Heart left ventricle (tissue), 16 donors: ENCODE results near the gene TMEM271. TPM values are rescaled to one million over a fixed set of nuclear protein-coding genes. Genes with fewer than 3 reads are reported as not detected.

ENCODE experiments used
- ATAC-seq, 4 donors: fragments of 200-7000 bp; cut with Tn5 transposase; one replicate each; pipeline ENCODE4 v1.9.1; 2020 to 2022; ENCODE audit warnings: moderate library complexity in 4 of 4, mild to moderate bottlenecking in 3 of 4, moderate number of reproducible peaks in 1 of 4
- DNase-seq, 5 donors: peaks; one replicate each; pipeline ENCODE4 v3.0.0-alpha.2; 2020
- H3K27ac ChIP-seq, 12 donors: fragments of 200-600 bp; sonication (generic) in 4 of 12; one replicate each; pipeline versions ENCODE4 v1.5.0 to v1.8.0; 2016 to 2022; ENCODE audit warnings: mild to moderate bottlenecking in 2 of 12
- H3K27me3 ChIP-seq, 9 donors: fragments of 200-600 bp; sonication (generic) in 2 of 9; one replicate each; pipeline versions ENCODE4 v1.5.1 to v1.8.0; 2016 to 2022; ENCODE audit warnings: mild to moderate bottlenecking in 3 of 9
- H3K36me3 ChIP-seq, 9 donors: fragments of 200-600 bp; sonication (generic) in 2 of 9; one replicate each; pipeline versions ENCODE4 v1.5.0 to v1.8.0; 2018 to 2022; ENCODE audit warnings: mild to moderate bottlenecking in 2 of 9
- H3K4me1 ChIP-seq, 12 donors: fragments of 200-600 bp; sonication (generic) in 4 of 12; one replicate each; pipeline versions ENCODE4 v1.5.0 to v1.8.0; 2016 to 2022; ENCODE audit warnings: mild to moderate bottlenecking in 3 of 12
- H3K4me3 ChIP-seq, 12 donors: fragments of 200-600 bp; sonication (generic) in 4 of 12; one replicate each; pipeline versions ENCODE4 v1.5.0 to v1.8.0; 2017 to 2022; ENCODE audit warnings: mild to moderate bottlenecking in 9 of 12, moderate library complexity in 4 of 12
- H3K9me3 ChIP-seq, 12 donors: fragments of 200-600 bp; sonication (generic) in 4 of 12; one replicate each; pipeline versions ENCODE4 v1.5.0 to v1.8.0; 2016 to 2022; ENCODE audit warnings: mild to moderate bottlenecking in 1 of 12
- CTCF ChIP-seq, 12 donors: fragments of 200-600 bp; sonication (generic) in 4 of 12; IDR thresholded peaks; one replicate each; pipeline versions ENCODE4 v1.5.0 to v1.8.0; 2018 to 2022; ENCODE audit warnings: antibody characterized with exemption in 12 of 12, mild to moderate bottlenecking in 5 of 12
- POLR2A ChIP-seq, 2 donors: fragments of 450-650 bp; IDR thresholded peaks; one replicate each; pipeline ENCODE4 v1.6.1; 2017; ENCODE audit warnings: antibody characterized with exemption in 2 of 2, mild to moderate bottlenecking in 2 of 2, moderate library complexity in 2 of 2
- WGBS, 4 donors: extraction: QIAGEN DNeasy Blood & Tissue Kit in 2 of 4; methylation state at CpG; one replicate each; pipeline versions ENCODE4 v1.1.5 to v1.1.7; 2013 to 2018; 5-methylcytosine and 5-hydroxymethylcytosine counted together
- intact Hi-C, 10 donors: fragments of 100-400 bp; cut with DNase I; formaldehyde crosslinking; loops; one replicate each; pipeline versions ENCODE4 v1.11.1 to v1.14.2; 2022
- polyA plus RNA-seq, 2 donors: library from polyadenylated mRNA; stranded (reverse); fragments of 200-250 nt; gene quantifications; one replicate each; pipeline ENCODE4 v1.2.3, GENCODE V29; 2013
- total RNA-seq, 9 donors: library from RNA; depleted of rRNA in 2 of 9; stranded (reverse); fragments of >200 nt in 2 of 9; fragmentation: NEBNext Ultra II Directional in 3 of 9; extraction: Animal tissue kit (Norgen Biotek cat#: 25700) in 3 of 9; gene quantifications; one replicate each; pipeline versions ENCODE4 v1.1.0 to v1.2.4, GENCODE V29; 2016 to 2023
- donor health status: ischemic (EF 13 %, LVEDD 7.1; RV severe dilation, severe dysfunction).
- donor health status: healthy with polysubstance abuse.
- donor health status: DM: no; HTN: yes; CAD: no.
- donor health status: DM: no; HTN: no; CAD: no.
- donor health status: ischemic (EF 25% LVEDD 6.9; RV normal size, moderate dysfunction).
- donor health status: ischemic (EF 25% LVEDD 5.7; RV mildly dilated, moderate dysfunction).
- donor health status: healthy.
- donor health status: DM: yes; HTN: yes; CAD: no.
- donor health status: ischemic (EF 35%, LVEDD 5.7; RV mildly dilated, moderate dysfunction).
- donor health status: nonischemic (EF 11% LVEDD 7.7; RV severe dilation, severe dysfunction).
- donor health status: DM: yes; HTN: yes; CAD: no.
- donor health status: PGD.
- donor health status: ischemic (EF 29% LVEDD 5.4; RV normal size, mild dysfunction).
- donor health status: nonischemic (EF 23%, LVEDD 6.1; RV moderate dilation, normal function).

TMEM271 gene
- total and polyA plus RNA-seq, 11 donors, result not detected

GRCh38 chr4:612052-612748 is 36.1 kb upstream of the TMEM271 start:
- no peak for DNase-seq
- intact Hi-C loops, result no loop called here
- Histone ChIP-seq H3K9me3 (peaks cover 0 to 4% (median 0%) of the 10 kb centered on the region in 12 donors), H3K36me3 (no peaks in the 10 kb centered on the region), H3K4me3 (no peak overlapping the region), H3K27me3 (peaks cover 0 to 37% (median 2%) of the 10 kb centered on the region in 9 donors), H3K4me1 (no peaks in the 10 kb centered on the region), H3K27ac (no peak overlapping the region)
- no peak for TF ChIP-seq POLR2A (IDR thresholded peaks at IDR 0.05)
- WGBS, 4 donors, result 77 to 88% (median 82%) methylated on average over 18 to 22 of the region's 22 CpGs
- no peak for ATAC-seq

GRCh38 chr4:610411-611261 is 34.5 kb upstream of the TMEM271 start:
- no peaks in the 10 kb centered on the region for H3K36me3 ChIP-seq
- H3K27me3 ChIP-seq, result peaks cover 0 to 46% (median 2%) of the 10 kb centered on the region in 9 donors
- ATAC-seq (no peak), DNase-seq (no peak)
- H3K9me3 ChIP-seq, result peaks cover 0 to 4% (median 0%) of the 10 kb centered on the region in 12 donors
- no peak overlapping the region for H3K27ac ChIP-seq
- H3K4me3 ChIP-seq, result no peak overlapping the region
- 54 to 63% (median 55%) methylated on average over 9 to 10 of the region's 10 CpGs for whole genome bisulfite sequencing, 4 donors
- TF ChIP-seq POLR2A (IDR thresholded peaks at IDR 0.05), result no peak
- TF ChIP-seq CTCF (IDR thresholded peaks at IDR 0.05), result no peak
- H3K4me1 ChIP-seq, result no peaks in the 10 kb centered on the region
- intact Hi-C loops, result no loop called here

GRCh38 chr4:609400-610050 is 33.4 kb upstream of the TMEM271 start:
- Histone ChIP-seq H3K27ac (no peak overlapping the region), H3K4me1 (no peaks in the 10 kb centered on the region), H3K27me3 (peaks cover 0 to 46% (median 2%) of the 10 kb centered on the region in 9 donors), H3K9me3 (peaks cover 0 to 4% (median 0%) of the 10 kb centered on the region in 12 donors), H3K4me3 (no peak overlapping the region), H3K36me3 (no peaks in the 10 kb centered on the region)
- TF ChIP-seq CTCF (IDR thresholded peaks at IDR 0.05) (no peak), POLR2A (IDR thresholded peaks at IDR 0.05) (no peak)
- DNase-seq, result no peak
- intact Hi-C loops, result no loop called here
- no peak for ATAC-seq
- WGBS, 4 donors, result 72 to 78% (median 77%) methylated on average over 8 of the region's 8 CpGs

- Histone ChIP-seq H3K36me3 (no peaks in the 10 kb centered on the region), H3K27ac (no peak overlapping the region), H3K4me3 (no peak overlapping the region), H3K9me3 (peaks cover 0 to 4% (median 0%) of the 10 kb centered on the region in 12 donors), H3K4me1 (no peaks in the 10 kb centered on the region), H3K27me3 (peaks cover 0 to 43% (median 2%) of the 10 kb centered on the region in 9 donors)
- TF ChIP-seq POLR2A (IDR thresholded peaks at IDR 0.05) (no peak), CTCF (IDR thresholded peaks at IDR 0.05) (no peak)
- ATAC-seq, result no peak
- no peak for DNase-seq
- intact Hi-C loops, result no loop called here
- 35 to 50% (median 38%) methylated on average over 7 of the region's 7 CpGs for WGBS, 4 donors
Observed at GRCh38 chr4:608236-608635, 32.1 kb upstream of the TMEM271 start.
